ENCODE data around the gene ANO8.
"Not testable (repeated sequence)": the region's sequence is repeated elsewhere in the genome, so short reads cannot be mapped to it uniquely, and the experiment has no call there.

Gene ANO8

DNA sequence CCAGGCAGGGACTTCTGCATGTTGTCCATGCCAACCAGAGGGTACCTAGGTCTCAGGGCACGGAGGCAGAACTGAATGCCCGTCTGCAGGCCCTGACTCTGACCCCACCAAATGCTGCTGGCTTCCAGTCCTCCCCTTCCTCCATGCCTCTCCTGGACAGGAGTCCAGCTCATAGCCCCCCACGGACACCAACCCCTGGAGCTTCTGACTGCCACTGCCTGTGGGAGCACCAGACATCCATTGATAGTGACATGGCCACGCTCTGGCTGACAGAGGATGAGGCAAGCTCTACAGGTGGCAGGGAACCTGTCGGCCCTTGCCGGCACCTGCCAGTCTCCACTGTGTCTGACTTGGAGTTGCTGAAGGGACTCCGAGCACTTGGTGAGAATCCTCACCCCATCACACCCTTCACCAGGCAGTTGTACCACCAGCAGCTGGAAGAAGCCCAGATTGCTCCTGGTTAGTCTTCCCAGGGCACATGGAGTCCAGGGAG is 51.1 kb downstream of the ANO8 start:
- no peak for DNase-seq

- DNase-seq, result peak; percentile 87
Observed at GRCh38 chr19:17282488-17283125, 52.0 kb downstream of the ANO8 start.

DNA sequence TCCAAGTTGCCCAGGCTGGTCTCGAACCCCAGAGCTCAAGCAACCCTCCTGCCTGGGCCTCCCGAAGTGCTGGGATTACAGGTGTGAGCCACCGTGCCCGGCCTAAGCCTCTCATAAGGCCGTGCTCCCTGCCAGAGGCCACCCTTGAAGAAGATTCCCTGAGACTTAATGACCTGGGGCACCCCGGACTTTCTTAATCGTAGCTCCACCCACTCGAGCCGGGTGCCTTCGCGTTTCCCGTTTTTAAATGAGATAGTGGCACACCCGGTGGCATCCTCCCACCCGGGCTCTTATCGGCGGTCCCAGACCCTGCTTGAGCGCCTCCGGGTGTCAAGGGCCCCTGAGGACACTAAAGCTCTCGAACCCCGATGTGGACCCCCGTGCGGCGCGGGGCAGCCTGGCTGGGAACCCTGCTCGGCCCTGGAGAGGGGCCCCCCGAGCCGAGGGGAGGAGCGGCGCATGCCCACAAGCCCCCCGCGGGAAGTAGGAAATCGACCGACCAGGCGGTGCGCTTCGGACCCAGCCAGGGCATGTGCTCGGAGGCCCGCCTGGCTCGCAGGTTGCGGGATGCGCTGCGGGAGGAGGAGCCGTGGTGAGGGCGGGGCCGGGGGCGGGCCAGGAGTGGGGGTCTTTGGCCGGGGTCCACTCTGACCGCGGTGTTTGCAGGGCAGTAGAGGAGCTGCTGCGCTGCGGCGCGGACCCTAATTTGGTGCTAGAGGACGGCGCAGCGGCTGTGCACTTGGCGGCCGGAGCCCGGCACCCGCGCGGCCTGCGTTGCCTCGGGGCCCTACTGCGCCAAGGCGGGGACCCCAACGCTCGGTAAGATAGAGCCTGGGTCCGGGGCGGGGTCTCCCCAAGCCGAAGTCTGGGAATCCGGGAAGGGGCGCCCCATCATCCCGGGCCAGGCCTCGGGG is 53.0 kb downstream of the ANO8 start, which contains the start of gene ANKLE1:
Gene ANKLE1 (plus strand): TSS at position 511 of the 914 bp plus-strand sequence. CDS start 20 bp downstream, at position 531.
- peak; percentile 41 for DNase-seq

GRCh38 chr19:17279436-17279835 is 55.2 kb downstream of the ANO8 start:
- DNase-seq, result no peak

DNA sequence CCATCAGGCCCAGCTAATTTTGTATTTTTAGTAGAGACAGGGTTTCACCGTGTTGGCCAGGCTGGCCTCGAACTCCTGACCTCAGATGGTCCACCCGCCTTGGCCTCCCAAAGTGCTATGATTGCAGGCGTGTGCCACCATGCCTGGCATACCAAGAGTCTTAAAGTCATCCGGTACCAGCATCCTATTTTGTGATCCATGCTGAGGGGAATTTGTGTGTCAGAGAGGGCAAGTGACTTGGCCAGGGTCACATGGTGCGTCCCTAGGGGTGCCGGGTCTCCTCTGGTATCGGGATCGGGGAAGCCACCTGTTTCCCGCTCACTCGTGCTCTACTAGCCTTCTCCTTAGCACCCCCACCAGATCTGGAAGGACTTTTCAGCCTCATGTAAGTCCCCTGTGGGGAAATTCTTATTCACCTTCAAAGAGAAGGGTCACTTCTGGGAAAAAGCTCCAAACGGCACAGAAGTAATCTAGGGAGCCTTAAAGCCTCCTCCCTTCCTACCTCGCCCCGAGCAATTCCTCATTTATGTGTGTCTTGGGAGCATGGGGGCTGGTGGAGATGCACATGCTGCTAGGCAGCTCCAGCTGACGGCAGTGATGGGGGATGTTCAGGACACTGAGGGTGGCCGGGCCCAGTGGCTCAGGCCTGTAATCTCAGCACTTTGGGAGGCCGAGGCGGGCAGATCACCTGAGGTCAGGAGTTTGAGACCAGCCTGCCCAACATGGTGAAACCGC is 59.0 kb downstream of the ANO8 start:
- no peak for DNase-seq

DNA sequence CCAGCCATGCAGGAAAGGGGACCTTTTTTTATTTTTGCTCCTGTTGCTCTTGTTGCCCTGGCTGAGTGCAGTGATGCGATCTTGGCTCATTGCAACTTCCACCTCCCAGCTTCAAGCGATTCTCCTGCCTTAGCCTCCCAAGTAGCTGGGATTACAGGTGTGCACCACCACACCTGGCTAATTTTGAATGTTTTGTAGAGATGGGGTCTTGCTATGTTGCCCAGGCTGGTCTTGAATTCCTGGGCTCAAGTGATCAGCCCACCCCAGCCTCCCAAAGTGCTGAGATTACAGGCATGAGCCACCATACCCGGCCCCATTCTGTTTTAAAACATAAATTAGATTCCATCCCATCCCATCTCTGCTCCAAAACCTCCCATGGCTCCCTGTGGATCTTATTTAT is 59.8 kb downstream of the ANO8 start:
- DNase-seq, result not testable (repeated sequence)
